ENCODE measurements around the gene MICB. TPM values are rescaled to one million over a fixed set of nuclear protein-coding genes. Genes with fewer than 3 reads are reported as not detected.
A peak's percentile ranks its signal among the peaks of the same experiment; 100 is the strongest.
"Not testable (repeated sequence)": the region's sequence is repeated elsewhere in the genome, so short reads cannot be mapped to it uniquely, and the experiment has no call there.

The MICB gene
- total RNA-seq, 1 donor from 2014 or later: 5.0 TPM

- DNase-seq (ENCODE audit: low read depth in 2 of 2): no peak
Measured at GRCh38 chr6:31473780-31474761, 23.9 kb upstream of the MICB start.

- no peak for DNase-seq (ENCODE audit: low read depth in 2 of 2)
Measured at GRCh38 chr6:31474871-31475286, 23.1 kb upstream of the MICB start.

- no peak for DNase-seq (ENCODE audit: low read depth in 2 of 2)
Measured at GRCh38 chr6:31476515-31477139, 21.3 kb upstream of the MICB start.

DNA sequence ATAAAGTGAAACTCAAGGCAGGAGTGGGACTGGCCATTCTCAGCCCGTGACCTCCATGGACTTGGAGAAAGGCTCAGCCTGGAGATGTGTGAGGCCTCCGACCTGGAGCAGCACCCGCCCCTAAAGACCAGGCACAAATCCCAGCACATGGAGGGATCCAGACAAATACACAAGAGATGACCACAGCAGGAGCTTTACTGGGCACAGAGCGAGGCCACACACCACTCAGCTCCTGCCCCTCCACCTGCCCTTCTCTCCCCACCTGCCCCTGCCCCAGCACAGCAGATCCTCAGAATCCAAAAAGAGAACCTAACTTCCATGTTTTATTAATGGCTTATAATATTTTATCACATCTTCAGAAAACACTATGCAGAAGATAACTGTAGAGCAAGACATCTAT, 20.4 kb upstream of the MICB start:
- DNase-seq (ENCODE audit: low read depth in 2 of 2): no peak

DNA sequence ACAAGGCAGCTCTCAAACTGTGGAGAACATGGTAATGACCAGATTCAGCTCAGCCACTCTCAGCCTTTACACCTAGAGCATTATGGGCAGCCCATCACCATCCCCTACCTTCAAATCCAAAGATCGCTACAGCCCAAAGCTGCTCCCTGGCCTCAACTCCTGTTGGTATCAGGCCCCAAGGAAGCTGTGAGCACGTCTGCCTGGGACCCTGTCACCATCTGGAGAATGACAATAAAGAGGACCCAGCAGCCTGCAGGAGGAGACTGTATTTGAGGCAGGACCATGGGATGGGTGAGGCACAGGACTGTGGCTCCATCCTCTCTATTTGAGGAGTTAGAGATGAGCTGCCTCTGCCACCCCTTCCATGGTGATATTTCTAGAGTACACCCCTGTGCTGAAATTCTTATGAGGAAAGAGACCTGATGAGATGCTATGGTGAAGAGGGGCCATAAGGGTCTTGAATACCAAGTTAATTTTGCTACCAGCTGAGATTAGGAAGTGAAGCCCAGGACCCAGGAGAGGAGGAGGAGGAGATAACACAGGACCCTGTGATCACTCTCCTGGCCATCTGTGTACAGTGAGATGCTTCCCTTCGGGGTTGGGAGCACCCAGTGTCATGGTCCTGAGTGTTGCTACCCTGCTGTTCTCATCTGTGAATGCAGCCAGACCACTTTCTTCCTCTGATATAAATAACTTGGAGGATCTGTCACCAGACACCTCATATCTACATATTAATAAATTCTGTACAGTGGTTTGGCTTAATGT, 19.6 kb upstream of the MICB start:
- no peak for DNase-seq (ENCODE audit: low read depth in 2 of 2)

DNA sequence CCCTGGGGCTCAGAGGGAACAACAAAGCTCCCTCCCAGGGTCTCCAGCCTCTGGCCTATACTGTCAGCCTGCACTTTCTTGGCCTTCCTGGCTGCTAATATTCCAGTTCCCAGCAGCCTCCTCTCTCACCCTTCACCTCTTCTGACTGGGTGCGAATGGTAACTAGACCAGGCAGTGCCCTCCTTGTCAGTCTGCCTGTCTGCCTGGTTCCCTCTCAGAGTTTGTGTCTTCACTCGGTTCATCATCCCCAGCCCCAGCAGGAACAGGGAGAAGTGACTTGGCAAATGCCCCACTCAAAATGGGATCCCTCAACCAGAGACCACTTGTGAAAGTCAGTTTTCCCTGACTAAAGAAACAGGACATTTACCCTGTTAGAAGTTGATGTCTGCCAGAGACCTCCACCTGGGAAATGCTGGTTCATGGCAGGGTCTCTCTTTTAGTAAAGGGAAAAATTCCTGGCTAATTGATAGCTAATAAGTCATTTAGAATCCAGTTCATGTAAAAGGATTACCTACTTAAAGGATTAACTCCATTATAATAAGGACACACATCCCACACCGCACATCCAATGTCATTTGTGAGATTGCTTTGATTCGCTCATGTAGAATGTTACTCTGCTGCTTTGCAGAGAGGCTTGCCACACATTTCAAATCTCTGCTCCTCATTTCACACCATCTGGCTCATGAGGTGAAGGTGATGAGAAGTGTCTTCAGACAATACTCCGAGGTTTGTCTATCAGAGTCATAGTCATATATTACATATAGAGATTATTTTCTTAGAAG, 18.6 kb upstream of the MICB start:
- DNase-seq (ENCODE audit: low read depth in 2 of 2): no peak

DNA sequence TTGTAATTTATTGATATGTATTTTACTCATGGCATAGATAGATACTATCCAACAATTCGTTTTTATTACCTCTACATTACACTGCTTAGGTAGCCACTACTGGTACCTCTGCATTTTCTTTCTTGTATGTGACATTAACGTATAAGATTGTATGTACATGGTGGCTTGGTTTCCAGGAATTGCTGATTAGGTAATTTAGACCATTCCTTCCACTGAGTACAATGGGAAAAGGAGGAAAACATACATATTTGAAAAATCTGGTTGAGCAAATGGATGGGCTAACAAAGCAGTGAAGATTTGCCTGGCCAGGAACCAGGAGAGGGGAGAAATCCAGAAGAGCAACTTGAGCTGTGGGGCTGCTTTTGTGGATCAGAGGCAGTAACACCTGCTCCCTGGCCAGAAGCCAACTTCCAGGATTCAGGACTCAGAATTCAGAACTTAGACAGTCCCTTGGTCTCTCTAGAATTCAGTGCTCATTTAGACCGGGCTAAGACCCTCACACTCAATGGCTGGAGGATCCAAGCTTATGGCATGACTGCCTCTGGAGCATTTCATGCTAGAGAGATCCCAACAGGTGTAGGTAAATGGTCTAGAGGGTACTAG, 17.9 kb upstream of the MICB start:
- no peak for DNase-seq (ENCODE audit: low read depth in 2 of 2)

DNA sequence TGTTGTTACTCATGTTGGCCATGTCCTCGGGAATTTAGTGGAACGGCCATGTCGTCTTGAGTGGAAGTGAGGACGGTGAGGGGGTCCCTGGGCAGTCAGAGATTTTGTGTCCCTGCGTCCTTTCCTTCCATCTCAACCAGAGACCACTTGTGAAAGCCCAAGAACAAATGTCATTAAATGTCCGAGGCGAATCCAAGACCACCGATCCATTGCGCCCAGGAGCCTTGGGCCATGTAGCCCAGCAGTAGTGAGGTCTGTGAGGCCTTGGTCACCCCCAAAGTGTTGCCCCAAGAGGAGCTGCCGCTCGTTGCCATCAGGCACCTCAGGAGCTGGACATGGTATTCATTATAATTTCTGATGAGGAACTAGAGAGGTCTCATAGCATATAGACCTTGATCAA, 17.4 kb upstream of the MICB start:
- no peak for DNase-seq (ENCODE audit: low read depth in 2 of 2)

DNA sequence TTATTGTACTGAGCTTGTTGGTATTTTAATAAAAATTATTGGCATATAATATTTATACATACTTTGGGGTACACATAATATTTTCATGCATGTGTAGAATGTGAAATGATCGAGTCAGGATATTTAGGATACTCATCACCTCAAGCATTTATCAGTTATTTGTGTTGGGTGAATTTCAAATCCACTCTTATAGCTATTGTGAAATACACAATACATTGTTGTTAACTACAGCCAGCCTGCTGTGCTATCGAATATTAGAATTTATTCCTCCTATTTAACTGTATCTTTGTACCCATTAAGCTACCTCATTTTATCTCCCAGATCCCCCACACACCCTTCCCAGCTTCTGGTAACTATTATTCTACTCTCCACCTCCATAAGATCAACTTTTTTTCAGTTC, 14.6 kb upstream of the MICB start:
- DNase-seq (ENCODE audit: low read depth in 2 of 2): no peak

DNA sequence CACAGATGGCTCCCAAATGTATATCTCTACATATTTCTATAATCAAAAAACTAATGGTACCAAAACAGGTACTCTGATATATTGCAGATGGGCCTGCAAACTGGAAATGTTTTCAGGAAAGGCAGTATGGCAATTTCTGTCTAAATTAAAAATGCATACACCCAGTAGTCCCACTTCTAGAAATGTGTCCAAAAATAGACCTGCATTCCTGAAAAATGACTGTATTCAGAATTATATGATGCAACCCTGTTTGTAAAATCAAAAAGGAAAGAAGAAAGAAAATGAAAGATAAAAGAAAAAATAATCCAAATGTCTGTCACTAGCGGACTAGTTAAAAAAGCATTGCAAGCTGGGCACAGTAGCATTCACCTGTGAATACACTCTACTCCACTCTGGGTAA, 12.9 kb upstream of the MICB start:
- no peak for DNase-seq (ENCODE audit: low read depth in 2 of 2)

- not testable (repeated sequence) for DNase-seq (ENCODE audit: low read depth in 2 of 2)
Measured at GRCh38 chr6:31486065-31486837, 11.7 kb upstream of the MICB start.

DNA sequence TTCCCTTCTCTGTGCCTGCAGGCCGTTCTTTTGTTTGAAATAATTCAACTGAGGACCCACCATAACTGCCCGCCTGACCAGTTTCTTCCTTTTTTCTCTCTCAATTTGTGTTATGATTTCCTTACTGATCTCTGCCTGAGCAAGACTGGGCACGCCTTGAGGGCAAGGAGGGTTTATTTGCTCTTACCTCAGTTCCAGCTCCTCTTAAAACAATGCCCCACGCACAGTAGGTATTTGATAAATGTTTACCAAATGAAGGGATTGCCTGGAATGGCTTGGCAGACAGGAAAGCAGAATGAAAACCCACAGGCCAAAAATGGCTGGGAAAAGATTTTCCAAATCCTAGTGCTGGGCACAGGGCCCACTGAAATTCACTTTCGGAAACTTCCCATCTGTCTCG, 10.3 kb upstream of the MICB start:
- not testable (repeated sequence) for DNase-seq (ENCODE audit: low read depth in 2 of 2)

GRCh38 chr6:31489086-31489485, 8.9 kb upstream of the MICB start:
- no peak for DNase-seq (ENCODE audit: low read depth in 2 of 2)

- no peak for DNase-seq (ENCODE audit: low read depth in 2 of 2)
Measured at GRCh38 chr6:31490115-31490873, 7.7 kb upstream of the MICB start.

GRCh38 chr6:31493550-31493874, 4.4 kb upstream of the MICB start:
- not testable (repeated sequence) for DNase-seq (ENCODE audit: low read depth in 2 of 2)

GRCh38 chr6:31493875-31494694, 3.9 kb upstream of the MICB start:
- DNase-seq (ENCODE audit: low read depth in 2 of 2): peak; percentile 81 to 87

- peak in 1 of 2 donors; percentile 41 for DNase-seq (ENCODE audit: low read depth in 2 of 2)
Measured at GRCh38 chr6:31495580-31495979, 2.4 kb upstream of the MICB start.

DNA sequence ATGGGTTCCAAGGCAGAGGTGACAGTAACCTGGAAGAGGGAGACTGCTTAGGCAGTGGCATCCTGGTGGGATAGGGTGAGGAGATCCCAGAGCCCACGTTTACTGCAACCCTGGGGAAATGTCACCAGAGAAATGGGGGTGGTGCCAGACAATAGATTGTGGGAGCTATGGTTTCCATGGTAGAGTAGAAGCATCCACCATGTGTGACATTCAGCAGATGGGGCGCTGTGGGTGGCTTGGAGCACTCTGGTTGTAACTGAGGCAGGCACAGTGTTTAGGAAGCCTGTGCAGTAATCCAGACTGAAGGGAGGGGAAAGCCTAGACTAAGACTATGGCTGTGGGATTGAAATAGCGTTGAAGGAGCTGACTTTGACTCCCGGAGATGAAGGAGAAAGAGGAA, 1.1 kb upstream of the MICB start:
- DNase-seq (ENCODE audit: low read depth in 2 of 2): not testable (repeated sequence)

GRCh38 chr6:31498748-31499147, 803 bp downstream of the MICB start:
- peak; percentile 18 to 33 for DNase-seq (ENCODE audit: low read depth in 2 of 2)

Measured in lung microvascular endothelial cell (primary cell).